ENCODE measurements around the gene PEX11G.

GRCh38 chr19:7513809-7514642, 25.2 kb upstream of the PEX11G start:
- TF ChIP-seq CTCF (IDR thresholded peaks at IDR 0.05) = no peak
- TF ChIP-seq POLR2A (IDR thresholded peaks at IDR 0.05) = no peak

Data from adrenal gland (tissue), 5 donors.